ENCODE measurements around the gene SPEG. TPM values are rescaled to one million over a fixed set of nuclear protein-coding genes. Genes with fewer than 3 reads are reported as not detected.

The SPEG gene
- total RNA-seq, 1 donor from 2014 or later, result 0.07 TPM

GRCh38 chr2:219542931-219543595 lies 108.4 kb downstream of the SPEG start:
- H3K4me3 Mint-ChIP-seq, result peak overlapping the region; percentile 89
- intact Hi-C loops (cut with micrococcal nuclease), result loop anchor here (1.0 to 5.0 kb wide), 8 partner anchors 9 to 1271 kb away; partner anchors contain the start of genes AAMP, DNAJB2, GMPPA and PNKD
- DNase-seq, result no peak
- H3K27ac Mint-ChIP-seq, result peak overlapping the region; percentile 67
- peaks cover 11% of the 10 kb centered on the region for H3K36me3 Mint-ChIP-seq (ENCODE audit: low read depth)
- H3K9me3 Mint-ChIP-seq, result no peaks in the 10 kb centered on the region
- peaks cover 18% of the 10 kb centered on the region for H3K27me3 Mint-ChIP-seq
- H3K4me1 Mint-ChIP-seq, result peaks cover 17% of the 10 kb centered on the region

- H3K4me3 Mint-ChIP-seq, result peak within 1 kb of the TSS; percentile 89
- peaks cover 17% of the 10 kb centered on the region for H3K4me1 Mint-ChIP-seq
- DNase-seq, result peak; percentile 99
- H3K27ac Mint-ChIP-seq, result peak within 1 kb of the TSS; percentile 75
- peaks cover 8% of the 10 kb centered on the region for H3K36me3 Mint-ChIP-seq (ENCODE audit: low read depth)
- intact Hi-C loops (cut with micrococcal nuclease), result loop anchor here (1.0 to 5.0 kb wide), 8 partner anchors 9 to 1271 kb away; partner anchors contain the start of genes AAMP, DNAJB2, GMPPA and PNKD
- no peaks in the 10 kb centered on the region for H3K9me3 Mint-ChIP-seq
- peaks cover 18% of the 10 kb centered on the region for H3K27me3 Mint-ChIP-seq
Measured at GRCh38 chr2:219543596-219544358, 109.1 kb downstream of the SPEG start, which contains the start of the genes CHPF and TMEM198. Gene CHPF, minus strand, starts transcription at chr2:219543809. Its CDS starts 271 bp downstream, at chr2:219543538. Gene TMEM198, plus strand, starts transcription at chr2:219544028. Its CDS starts 700 bp downstream, at chr2:219544728.

GRCh38 chr2:219544567-219544966 lies 109.9 kb downstream of the SPEG start:
- H3K4me1 Mint-ChIP-seq, result peaks cover 17% of the 10 kb centered on the region

GRCh38 chr2:219545295-219545942 lies 110.8 kb downstream of the SPEG start:
- H3K9me3 Mint-ChIP-seq, result no peaks in the 10 kb centered on the region
- peaks cover 18% of the 10 kb centered on the region for H3K27me3 Mint-ChIP-seq
- H3K27ac Mint-ChIP-seq, result no peak overlapping the region
- peaks cover 3% of the 10 kb centered on the region for H3K36me3 Mint-ChIP-seq (ENCODE audit: low read depth)
- H3K4me3 Mint-ChIP-seq, result peak overlapping the region; percentile 89
- intact Hi-C loops (cut with micrococcal nuclease), result no loop called here
- no peak for DNase-seq
- peaks cover 17% of the 10 kb centered on the region for H3K4me1 Mint-ChIP-seq

More at GRCh38 chr2:219544567-219544966, 109.9 kb downstream of the SPEG start:
- Mint-ChIP-seq H3K36me3 (ENCODE audit: low read depth) (peaks cover 4% of the 10 kb centered on the region), H3K27me3 (peaks cover 18% of the 10 kb centered on the region), H3K27ac (peak overlapping the region; percentile 58), H3K4me3 (peak overlapping the region; percentile 89), H3K9me3 (no peaks in the 10 kb centered on the region)
- no peak for DNase-seq
- intact Hi-C loops (cut with micrococcal nuclease), result loop anchor here (5.0 kb wide), 2 partner anchors 267 to 1272 kb away; partner anchors contain the start of genes AAMP, DNAJB2 and PNKD

- no peaks in the 10 kb centered on the region for H3K9me3 Mint-ChIP-seq
- H3K27me3 Mint-ChIP-seq, result peaks cover 23% of the 10 kb centered on the region
- H3K4me1 Mint-ChIP-seq, result peaks cover 17% of the 10 kb centered on the region
- intact Hi-C loops (cut with micrococcal nuclease), result no loop called here
- no peak overlapping the region for H3K27ac Mint-ChIP-seq
- H3K4me3 Mint-ChIP-seq, result no peak overlapping the region
- DNase-seq, result no peak
- H3K36me3 Mint-ChIP-seq (ENCODE audit: low read depth), result peaks cover 3% of the 10 kb centered on the region
Measured at GRCh38 chr2:219545943-219546352, 111.3 kb downstream of the SPEG start.

- H3K4me1 Mint-ChIP-seq, result peaks cover 14% of the 10 kb centered on the region
- no peak overlapping the region for H3K4me3 Mint-ChIP-seq
- intact Hi-C loops (cut with micrococcal nuclease), result no loop called here
- H3K36me3 Mint-ChIP-seq (ENCODE audit: low read depth), result no peaks in the 10 kb centered on the region
- no peak overlapping the region for H3K27ac Mint-ChIP-seq
- H3K9me3 Mint-ChIP-seq, result no peaks in the 10 kb centered on the region
- peaks cover 30% of the 10 kb centered on the region for H3K27me3 Mint-ChIP-seq
- DNase-seq, result no peak
Measured at GRCh38 chr2:219547621-219548020, 113.0 kb downstream of the SPEG start.

Other genes with a start within 250 kb of the SPEG start
- gene ZFAND2B, start 228.1 kb upstream of the SPEG start, total RNA-seq, result 36.7 and 37.4 TPM in 2 replicates
- gene ABCB6, start 215.9 kb upstream of the SPEG start, total RNA-seq, result 28.8 TPM in 2 replicates
- 61.6 and 67.2 TPM in 2 replicates for gene ATG9A, start 205.2 kb upstream of the SPEG start, total RNA-seq
- gene ANKZF1, start 205.0 kb upstream of the SPEG start, total RNA-seq, result 144 and 149 TPM in 2 replicates
- 4.6 and 4.9 TPM in 2 replicates for gene GLB1L, start 189.4 kb upstream of the SPEG start, total RNA-seq
- gene STK16, start 189.4 kb upstream of the SPEG start, total RNA-seq, result 29.1 and 31.7 TPM in 2 replicates
- gene TUBA4B, start 181.6 kb upstream of the SPEG start, total RNA-seq, result not detected in 2 replicates
- 235 and 240 TPM in 2 replicates for gene TUBA4A, start 180.9 kb upstream of the SPEG start, total RNA-seq
- 49.7 and 52.4 TPM in 2 replicates for gene DNAJB2, start 155.5 kb upstream of the SPEG start, total RNA-seq
- gene PTPRN, start 125.4 kb upstream of the SPEG start, total RNA-seq, result 0.07 TPM in 1 of 2 replicates, not detected in the other
- not detected in 2 replicates for gene RESP18, start 102.1 kb upstream of the SPEG start, total RNA-seq
- 129 and 148 TPM in 2 replicates for gene DNPEP, start 46.9 kb upstream of the SPEG start, total RNA-seq
- not detected in 2 replicates for gene DES, start 16.5 kb upstream of the SPEG start, total RNA-seq
- gene GMPPA, start 64.0 kb downstream of the SPEG start, total RNA-seq, result 45.5 and 46.0 TPM in 2 replicates
- not detected in 2 replicates for gene ASIC4, start 79.6 kb downstream of the SPEG start, total RNA-seq
- 37.8 and 38.3 TPM in 2 replicates for gene CHPF, start 109.0 kb downstream of the SPEG start, total RNA-seq
- gene TMEM198, start 109.2 kb downstream of the SPEG start, total RNA-seq, result 3.1 and 3.4 TPM in 2 replicates
- gene OBSL1, start 136.7 kb downstream of the SPEG start, total RNA-seq, result 0.26 and 0.47 TPM in 2 replicates
- gene INHA, start 137.5 kb downstream of the SPEG start, total RNA-seq, result not detected in 2 replicates
- gene STK11IP, start 163.0 kb downstream of the SPEG start, total RNA-seq, result 32.6 and 35.0 TPM in 2 replicates
- 0.12 TPM in 1 of 2 replicates, not detected in the other for gene SLC4A3, start 192.8 kb downstream of the SPEG start, total RNA-seq